Endometrial microvascular endothelial cells (primary cell): ENCODE results near the gene HDC. TPM values are rescaled to one million over a fixed set of nuclear protein-coding genes. Genes with fewer than 3 reads are reported as not detected.

Experiments
- total RNA-seq: library from RNA; depleted of rRNA; stranded (reverse); fragments of >200 nt; gene quantifications from one replicate; pipeline ENCODE4 v1.2.3, GENCODE V29; 2015; ENCODE audit errors: inconsistent ontology term

Gene HDC
- total RNA-seq, 1 donor from 2014 or later, result not detected

Other genes starting within 250 kb of the HDC start
- gene ATP8B4, start 146.5 kb downstream of the HDC start, total RNA-seq, result not detected
- not detected for gene SLC27A2, start 83.5 kb downstream of the HDC start, total RNA-seq
- gene GABPB1, start 89.5 kb upstream of the HDC start, total RNA-seq, result 48.5 TPM
- 35.6 TPM for gene USP8, start 158.7 kb upstream of the HDC start, total RNA-seq